ENCODE data around the gene OSTC. TPM values are rescaled to one million over a fixed set of nuclear protein-coding genes. Genes with fewer than 3 reads are reported as not detected.

Gene OSTC
- polyA plus RNA-seq, 1 experiment, result 172 TPM

DNA sequence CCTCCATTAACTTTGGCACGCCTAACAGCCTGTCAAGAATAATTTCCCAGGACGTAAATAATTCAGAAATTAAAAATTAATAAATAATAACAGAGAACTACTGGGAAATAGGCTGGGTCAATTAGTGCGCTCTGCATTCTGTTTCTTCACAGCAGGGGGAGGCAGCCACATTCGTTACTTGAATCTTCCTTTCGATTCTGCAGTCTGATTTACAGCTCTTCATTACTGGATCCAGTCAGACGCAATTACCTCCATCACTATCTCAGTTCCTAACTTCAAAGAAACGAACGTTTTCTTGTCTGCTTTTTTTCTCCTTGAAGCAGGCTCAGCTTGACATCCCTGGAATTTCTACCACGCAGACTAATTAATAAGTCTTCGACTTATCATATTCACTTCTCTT lies 39.0 kb upstream of the OSTC start:
- POLR2A ChIA-PET, result no interaction called here
- Histone ChIP-seq H3K4me3 (ENCODE audit: low read depth, low read length) (peak overlapping the region; percentile 21; the same call in 1 of the 2 replicates), H3K36me3 (ENCODE audit: control insufficient read depth, insufficient read depth, low read length) (no peaks in the 10 kb centered on the region), H3K27me3 (ENCODE audit: control insufficient read depth, insufficient read depth, low read length) (0 out of 2 replicates have a peak, but pooled peaks cover 3% of the 10 kb centered on the region)
- CTCF ChIA-PET, result no interaction called here
- DNase-seq (ENCODE audit: low read depth), result no peak
- peak; percentile 35 for TF ChIP-seq CTCF (IDR thresholded peaks at IDR 0.05; ENCODE audit: insufficient read depth, low read depth, low read length)

DNA sequence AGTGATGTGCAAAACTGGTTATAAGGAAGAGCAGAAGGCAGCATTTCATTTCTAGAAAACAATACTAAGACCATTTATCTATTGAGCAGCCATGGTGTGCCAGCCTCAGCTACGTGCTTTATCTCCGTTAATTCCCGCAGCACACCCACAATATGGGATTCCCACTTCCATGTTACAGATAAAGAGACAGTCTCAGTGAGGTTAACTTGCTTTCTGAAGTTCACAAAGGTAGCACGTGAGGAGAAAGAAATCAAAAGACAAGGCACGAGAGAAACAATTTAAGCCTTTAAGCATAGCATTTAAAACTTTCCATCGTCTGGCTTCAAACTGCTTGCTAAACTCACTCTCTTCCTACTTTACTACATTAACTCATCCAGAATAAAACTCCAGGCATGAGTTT lies 38.0 kb upstream of the OSTC start:
- no peak for TF ChIP-seq CTCF (IDR thresholded peaks at IDR 0.05; ENCODE audit: insufficient read depth, low read depth, low read length)
- POLR2A ChIA-PET, result no interaction called here

DNA sequence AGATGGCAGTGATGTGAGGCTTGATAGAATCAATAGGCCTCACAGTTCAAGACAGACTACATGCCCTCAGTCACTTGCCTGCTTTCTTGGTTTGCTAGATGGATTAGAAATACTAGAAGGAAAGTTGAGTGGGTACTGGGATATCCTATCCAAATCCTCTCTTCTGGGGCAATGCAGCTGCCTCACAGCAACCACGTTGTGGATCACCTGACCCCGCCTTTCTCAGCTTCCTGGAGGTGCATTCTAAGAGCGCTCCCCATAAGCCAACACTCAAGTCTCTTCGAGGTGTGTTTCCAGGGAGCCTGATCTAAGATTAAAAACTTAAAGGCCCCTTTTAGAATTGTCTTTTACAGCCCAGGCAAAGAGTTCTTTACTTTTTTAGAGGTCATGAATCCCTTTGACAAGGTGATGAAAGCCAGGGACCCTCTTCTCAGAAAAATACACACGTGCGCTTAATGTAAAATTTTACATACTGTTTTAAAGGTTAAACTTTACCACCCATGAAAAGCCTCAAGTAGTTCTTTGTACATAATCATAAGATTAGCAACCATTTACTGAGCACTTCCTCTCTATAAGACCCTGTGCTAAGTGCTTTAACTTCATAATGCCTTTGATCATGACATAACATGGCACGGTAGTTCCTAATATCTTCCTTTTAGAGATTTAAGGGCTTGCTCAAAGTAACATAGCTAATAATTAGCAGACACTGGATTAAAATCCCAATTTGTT lies 30.9 kb upstream of the OSTC start:
- DNase-seq (ENCODE audit: low read depth), result no peak
- Histone ChIP-seq H3K36me3 (ENCODE audit: control insufficient read depth, insufficient read depth, low read length) (peaks cover 9% of the 10 kb centered on the region), H3K4me3 (ENCODE audit: low read depth, low read length) (peak overlapping the region; percentile 38), H3K27me3 (ENCODE audit: control insufficient read depth, insufficient read depth, low read length) (no peaks in the 10 kb centered on the region)
- TF ChIP-seq CTCF (IDR thresholded peaks at IDR 0.05; ENCODE audit: insufficient read depth, low read depth, low read length), result no peak
- POLR2A ChIA-PET, result no interaction called here
- CTCF ChIA-PET, result interaction anchor here (1.8 kb wide), 1 partner anchor 18 kb away, joined by 4 read pairs; no protein-coding TSS in a partner anchor

More for the DNA sequence above, 38.0 kb upstream of the OSTC start:
- Histone ChIP-seq H3K27me3 (ENCODE audit: control insufficient read depth, insufficient read depth, low read length) (0 out of 2 replicates have a peak, but pooled peaks cover 3% of the 10 kb centered on the region), H3K36me3 (ENCODE audit: control insufficient read depth, insufficient read depth, low read length) (no peaks in the 10 kb centered on the region), H3K4me3 (ENCODE audit: low read depth, low read length) (no peak overlapping the region)
- DNase-seq (ENCODE audit: low read depth), result no peak
- CTCF ChIA-PET, result no interaction called here

GRCh38 chr4:108620101-108620932 lies 30.1 kb upstream of the OSTC start, which contains the start of gene RPL34:
Gene RPL34, plus strand, starts transcription at chr4:108620576. Its CDS starts 1,384 bp downstream, at chr4:108621960.
- TF ChIP-seq CTCF (IDR thresholded peaks at IDR 0.05; ENCODE audit: insufficient read depth, low read depth, low read length), result no peak
- peak; percentile 93 for DNase-seq (ENCODE audit: low read depth)
- Histone ChIP-seq H3K27me3 (ENCODE audit: control insufficient read depth, insufficient read depth, low read length) (no peaks in the 10 kb centered on the region), H3K36me3 (ENCODE audit: control insufficient read depth, insufficient read depth, low read length) (peaks cover 9% of the 10 kb centered on the region), H3K4me3 (ENCODE audit: low read depth, low read length) (peak within 1 kb of the TSS; percentile 83)
- CTCF ChIA-PET, result interaction anchor here (1.8 kb wide), 1 partner anchor 17 kb away, joined by 4 read pairs; no protein-coding TSS in a partner anchor
- POLR2A ChIA-PET, result no interaction called here

All from BJ (cell line).